NCI-H2107 treated with DMSO at 0.1 percent for 48 hours (cell line): ENCODE data around the gene CATSPER3.

ENCODE experiments used
- DNase-seq: peaks from one replicate; lab custom pipeline; 2025; ENCODE audit not compliant: unreplicated experiment; lab: John Stamatoyannopoulos, UW

Gene CATSPER3

DNA sequence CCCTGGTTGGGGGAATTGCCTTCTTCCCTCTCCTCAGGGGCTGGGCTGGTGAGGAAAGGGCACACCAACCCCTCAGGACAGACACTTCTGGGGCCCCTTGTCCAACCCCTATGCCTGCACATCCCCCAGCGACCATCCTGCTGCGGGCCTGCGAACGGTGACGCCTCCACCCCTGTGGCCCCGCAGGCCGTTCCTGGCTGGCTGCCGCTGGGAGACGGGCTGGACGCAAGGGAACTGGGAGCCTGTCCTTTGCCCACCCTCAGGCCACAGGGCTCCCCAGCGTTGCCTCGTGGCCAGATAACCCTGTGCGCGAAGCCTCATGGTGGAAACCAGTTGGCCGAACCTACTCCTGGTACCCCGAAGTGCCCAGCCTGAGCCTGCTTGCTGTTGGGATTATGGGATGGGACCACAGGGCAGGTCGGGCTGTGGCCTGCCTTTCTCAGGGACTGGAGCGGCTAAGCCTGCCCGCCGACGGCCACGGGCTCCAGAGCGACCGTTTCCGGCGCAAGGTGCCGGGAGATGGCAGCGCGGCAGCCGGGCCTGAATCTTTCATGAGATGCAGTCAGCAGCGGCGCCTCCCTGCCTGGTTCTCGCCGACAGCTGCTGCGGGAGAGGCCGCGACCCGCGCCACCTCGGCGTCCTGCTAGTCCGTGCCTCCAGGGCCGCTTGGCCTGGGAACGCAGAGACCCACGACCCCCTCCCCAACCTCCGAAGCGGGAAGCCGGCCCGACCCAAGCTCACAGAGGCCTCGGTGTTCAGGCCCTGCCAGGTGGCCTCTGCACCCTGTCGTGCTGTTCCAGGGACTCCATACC is 72.8 kb downstream of the CATSPER3 start:
- no peak for DNase-seq

DNA sequence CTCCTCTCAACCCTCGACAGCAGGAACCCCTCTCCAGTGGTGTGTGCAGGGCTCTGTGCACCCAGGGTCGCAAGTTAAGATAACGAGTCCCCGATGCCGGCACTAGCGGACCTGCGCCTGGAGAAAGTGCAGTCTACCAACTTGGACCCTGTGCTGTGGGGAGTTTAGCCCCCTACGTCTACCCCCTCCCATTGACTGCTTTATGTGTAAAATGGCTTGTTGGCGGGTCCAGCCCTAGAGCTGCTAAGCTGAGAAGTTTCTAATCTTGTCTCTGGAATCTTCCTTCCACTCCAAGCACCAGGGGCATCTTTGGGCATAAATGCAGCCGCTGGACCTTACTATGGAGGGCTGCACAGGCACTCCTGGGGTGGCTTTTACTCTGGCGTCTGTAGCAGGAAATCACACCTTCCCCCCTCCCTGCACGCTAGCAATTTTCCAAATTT is 73.5 kb downstream of the CATSPER3 start:
- DNase-seq = no peak

DNA sequence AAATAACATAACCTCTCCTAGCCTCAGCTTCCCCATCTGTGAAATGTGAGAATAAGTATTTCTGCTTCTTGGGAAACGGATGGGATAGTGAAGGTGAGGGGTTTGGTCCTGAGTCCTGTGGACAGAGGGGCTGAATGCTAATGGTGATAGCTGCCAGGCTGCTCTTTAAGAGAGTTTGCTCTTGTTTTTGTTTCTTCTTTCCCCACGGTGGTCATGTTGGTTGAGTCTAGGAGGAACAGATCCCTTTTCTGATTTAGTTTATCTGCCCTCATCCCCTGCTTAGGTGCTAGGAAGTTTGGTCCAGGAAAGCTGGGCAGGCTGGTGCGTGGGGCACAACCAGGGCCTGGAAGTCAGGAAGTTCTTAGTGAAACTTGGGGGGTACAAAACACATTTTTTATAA is 74.0 kb downstream of the CATSPER3 start:
- DNase-seq = no peak

DNA sequence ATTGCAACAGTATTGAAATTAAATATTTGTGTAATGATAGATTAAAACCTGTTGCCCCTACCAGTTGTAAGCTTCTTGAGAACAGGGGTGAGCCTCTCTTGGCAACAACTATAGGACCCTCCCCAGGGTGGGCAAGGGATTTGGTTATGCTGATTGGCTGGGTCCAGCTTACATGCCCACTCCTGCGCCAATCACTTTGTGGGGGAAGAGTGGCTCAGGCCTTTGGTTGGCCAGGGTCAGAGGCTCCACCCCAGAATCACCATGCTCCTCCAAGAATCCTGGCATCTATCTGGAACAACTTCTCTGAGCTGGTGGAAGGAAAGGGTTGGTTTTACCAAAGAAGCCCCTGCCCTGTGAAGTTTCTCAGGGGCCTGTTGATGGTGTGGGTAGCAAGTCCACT is 74.9 kb downstream of the CATSPER3 start:
- no peak for DNase-seq

DNA sequence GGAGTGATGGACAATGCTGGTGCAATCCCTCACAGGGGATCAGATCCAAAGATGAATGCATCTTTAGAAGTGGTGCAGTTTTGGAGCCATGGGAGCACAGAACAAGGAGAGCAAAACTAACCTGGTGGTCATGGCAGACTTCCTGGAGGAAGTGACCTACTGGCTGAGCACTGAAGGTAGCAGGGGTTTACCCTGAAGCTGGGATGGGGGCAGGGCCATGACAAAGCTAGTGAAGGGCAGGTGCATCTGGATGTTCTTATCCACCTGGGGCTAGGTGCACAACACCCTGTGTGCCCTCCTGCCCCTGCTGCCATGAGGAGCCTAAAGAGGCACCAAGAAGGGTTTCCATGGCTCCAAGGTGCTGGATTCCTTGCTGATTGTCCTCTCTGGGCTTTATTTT is 77.8 kb downstream of the CATSPER3 start:
- no peak for DNase-seq

DNA sequence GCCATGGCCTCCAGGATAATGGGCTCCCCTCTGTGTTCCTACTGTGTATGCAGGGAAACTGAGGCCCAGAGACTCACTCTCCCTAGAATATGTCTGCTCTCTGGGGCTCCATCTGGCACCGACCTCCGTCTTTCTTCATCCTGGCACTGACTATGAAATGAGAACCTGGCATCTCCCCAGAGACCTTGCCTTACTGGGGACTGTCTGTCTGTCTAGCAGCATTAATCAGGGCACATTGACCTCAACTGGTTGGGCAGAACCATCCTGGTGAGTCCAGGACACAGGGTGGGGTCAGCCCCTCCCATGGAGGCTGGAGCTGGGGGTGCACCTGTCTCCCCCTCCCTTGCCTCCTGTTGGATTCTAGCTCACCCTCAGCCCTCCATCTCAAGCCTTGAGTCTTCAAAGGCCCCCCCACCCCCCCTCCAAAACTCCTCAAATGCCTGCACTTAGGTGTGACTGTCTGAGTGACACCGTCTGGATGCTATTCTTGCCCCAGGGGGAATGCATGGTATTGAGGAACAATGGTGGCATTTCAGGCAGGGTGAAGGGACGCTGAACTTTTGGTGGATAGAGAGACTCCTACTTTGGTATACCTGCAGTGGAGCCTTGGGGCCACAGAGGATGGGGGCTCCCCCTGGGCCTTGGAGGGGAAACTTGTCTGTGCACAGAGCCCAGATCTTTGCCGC is 79.1 kb downstream of the CATSPER3 start:
- DNase-seq = no peak

DNA sequence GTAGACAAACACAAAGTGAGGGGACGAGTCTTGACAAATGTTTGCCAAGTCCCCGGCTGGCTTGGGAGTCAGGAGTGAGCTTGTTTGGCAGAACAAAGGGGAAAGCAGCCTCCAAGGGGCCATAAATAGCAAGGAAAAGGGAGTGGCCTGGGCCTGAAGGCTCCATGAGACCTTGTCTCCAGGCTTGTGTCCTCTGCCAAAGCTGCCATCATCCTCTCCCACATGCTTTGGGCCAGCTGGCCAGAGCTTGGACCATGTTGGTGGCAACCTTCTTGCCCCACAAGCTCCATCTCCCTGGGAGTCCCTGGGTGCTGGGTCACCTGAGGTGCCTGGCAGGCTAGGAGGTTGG is 79.6 kb downstream of the CATSPER3 start:
- no peak for DNase-seq

DNA sequence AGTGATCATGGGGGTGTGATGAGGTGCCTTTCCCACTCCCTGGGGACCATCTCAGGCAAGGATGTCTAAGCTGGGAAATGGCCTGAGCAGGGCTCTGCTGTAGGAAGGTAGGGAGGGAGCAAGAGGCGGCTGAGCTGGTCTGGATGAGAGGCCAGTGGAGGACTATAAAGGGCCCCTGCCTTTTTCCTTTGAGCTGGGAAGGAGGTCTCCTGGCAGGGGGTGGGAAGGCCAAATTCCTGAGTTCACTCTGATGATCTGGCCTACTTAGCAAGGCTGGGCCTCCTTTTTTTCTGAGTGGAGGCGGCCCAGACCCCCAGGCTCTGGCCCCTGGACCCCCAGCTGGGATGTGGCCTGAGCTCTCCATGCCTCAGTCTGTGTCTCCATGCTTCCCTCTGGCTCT is 80.6 kb downstream of the CATSPER3 start:
- no peak for DNase-seq

DNA sequence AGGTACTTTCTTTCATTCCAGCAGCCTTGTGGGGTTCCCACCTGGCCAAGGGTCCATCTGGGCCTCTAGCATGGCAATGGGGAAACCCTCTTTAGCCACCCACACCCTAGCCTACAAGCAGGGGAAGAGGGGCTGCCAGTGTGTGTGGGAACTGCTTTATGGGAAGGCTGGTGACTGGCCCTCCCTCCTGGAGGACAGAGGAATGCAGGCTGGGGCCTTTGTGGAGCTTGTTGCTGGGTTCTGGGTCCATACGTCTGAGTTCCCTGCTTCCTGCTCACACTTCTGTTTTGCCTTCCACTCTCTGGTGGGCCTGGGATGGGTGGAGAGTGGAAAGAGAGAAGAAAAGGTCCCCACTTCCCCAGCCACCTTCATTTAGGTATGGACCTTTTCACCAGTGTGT is 81.2 kb downstream of the CATSPER3 start:
- no peak for DNase-seq

DNA sequence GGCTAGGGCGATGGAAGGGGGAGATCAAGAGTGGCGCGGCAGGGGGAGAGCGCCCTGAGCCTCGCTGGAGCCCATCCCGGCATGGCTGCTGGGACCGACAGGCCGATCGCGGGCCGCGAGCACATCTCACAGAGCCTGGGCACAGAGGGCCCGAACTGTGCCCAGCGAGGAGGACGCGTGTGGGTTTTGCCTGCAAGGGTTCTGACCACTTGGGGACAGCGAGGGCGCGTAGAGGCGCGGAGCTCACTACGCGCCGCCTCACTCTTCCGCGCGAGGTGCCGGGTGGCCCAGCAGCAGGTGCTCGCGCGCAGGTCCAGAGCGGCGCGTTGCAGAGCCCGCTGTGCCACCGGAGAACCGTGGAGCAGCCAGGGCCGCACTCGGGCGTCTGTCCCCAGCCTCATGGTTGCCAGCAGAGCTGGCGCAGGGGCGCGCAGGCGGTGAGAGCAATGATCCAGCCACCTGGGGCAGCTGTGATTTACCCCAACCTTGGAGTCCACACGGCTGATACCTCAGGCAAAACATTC is 82.6 kb downstream of the CATSPER3 start:
- no peak for DNase-seq

DNA sequence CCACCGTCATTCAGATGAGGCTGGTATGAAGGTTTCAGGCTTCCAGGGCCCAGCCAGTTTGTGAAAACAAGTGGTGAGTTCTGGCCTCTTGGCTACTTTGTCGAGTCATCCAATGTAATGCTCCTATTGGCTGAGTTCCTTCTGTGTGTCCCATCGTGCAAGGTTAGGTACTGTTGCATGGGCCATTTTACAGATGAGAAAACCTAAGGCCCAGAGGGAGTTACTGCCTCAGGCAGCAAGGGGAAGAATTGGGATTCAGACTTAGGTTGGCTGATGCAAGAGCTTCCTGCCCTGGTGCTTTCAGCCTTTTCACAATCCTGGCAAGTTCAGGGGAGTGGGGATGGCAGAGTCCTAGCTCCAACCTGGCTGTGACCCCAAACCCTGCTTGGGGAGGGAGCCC is 83.7 kb downstream of the CATSPER3 start:
- no peak for DNase-seq

DNA sequence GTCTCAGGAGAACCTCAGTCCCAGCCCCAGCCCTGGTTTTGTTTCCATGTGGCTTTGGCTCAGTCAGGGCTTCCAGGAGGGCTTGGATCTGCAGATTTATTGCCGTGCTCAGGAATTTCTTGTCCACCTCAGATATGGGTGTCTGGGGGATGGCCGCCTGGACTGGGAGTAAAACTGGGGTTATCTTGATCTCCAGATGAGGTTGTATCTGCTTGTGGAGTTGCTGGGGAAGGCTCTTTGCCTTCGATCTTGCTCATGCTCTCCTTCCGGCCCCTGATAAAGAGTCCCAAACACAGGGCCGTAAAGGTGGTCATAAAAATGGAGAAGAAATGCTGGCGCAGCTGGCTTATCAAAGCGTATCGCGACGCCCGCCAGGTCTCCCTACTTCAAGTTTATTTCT is 84.2 kb downstream of the CATSPER3 start:
- DNase-seq = no peak

DNA sequence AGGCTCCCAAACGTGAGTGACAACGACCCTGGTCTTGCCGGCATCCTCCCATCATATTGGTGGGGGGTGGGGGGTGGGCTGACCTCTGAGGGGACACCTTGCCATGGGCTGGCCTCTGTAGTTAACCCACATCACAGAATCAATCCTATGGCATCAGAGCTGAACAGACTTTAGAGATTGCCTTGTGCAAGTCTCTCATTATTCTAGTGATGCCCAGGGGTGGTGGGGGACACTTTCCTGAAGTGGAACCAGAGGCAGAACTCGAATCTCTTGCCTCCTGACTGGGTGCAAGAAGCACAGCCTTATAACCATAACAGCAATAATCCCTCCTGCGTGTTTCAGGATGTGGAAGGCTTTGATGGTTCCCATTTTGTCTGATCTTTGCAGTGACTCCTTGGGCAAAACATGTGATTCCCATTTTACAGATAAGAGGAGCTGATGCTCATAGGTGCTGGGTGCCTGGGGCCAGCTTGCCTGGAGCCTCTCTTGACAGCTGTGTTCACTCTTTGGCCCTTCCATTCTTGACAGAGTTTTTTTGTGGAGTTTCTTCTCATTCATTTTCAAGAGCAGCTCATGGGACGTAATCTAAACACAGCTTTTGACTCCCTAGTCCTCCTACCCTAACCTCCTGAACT is 84.9 kb downstream of the CATSPER3 start:
- DNase-seq = no peak

DNA sequence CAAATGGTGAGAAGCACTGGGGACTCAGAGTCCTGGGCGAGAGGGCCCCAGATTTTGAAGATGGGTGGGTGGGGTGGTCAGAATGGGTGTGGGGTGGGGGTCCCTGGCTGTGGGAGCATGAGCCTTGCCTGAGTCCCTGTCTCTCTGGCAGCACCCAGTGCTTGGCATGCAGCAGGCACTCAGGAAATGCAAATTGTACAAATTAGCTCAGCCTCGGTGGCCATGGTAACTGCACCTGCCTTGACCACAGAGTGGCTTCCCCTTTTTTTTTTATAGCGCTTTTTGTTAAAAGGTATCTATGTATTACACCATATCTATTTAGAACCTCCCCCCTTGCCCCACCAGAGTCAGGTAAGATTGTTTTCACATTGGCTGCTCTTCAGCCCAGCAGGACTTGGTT is 85.6 kb downstream of the CATSPER3 start:
- peak; percentile 63 for DNase-seq

DNA sequence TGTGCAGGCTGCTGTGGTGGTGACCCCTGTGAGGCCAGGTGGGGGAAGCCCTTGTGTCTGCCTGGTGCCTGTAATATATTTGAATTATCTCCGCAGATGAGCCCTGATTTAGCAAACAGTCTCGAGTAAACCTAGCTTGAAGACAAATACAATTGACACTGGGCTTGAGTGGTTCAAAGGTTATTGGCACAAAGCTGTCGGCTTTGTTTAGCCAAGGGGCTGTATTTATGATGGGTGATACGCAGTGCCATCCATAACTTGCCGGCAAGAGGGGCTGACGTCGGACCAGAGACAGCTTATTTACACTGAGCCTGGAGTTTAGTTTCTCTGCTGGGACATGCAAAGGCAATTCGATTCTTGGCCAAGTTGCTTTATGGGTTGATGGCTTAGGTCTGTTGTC is 86.3 kb downstream of the CATSPER3 start:
- DNase-seq = no peak

DNA sequence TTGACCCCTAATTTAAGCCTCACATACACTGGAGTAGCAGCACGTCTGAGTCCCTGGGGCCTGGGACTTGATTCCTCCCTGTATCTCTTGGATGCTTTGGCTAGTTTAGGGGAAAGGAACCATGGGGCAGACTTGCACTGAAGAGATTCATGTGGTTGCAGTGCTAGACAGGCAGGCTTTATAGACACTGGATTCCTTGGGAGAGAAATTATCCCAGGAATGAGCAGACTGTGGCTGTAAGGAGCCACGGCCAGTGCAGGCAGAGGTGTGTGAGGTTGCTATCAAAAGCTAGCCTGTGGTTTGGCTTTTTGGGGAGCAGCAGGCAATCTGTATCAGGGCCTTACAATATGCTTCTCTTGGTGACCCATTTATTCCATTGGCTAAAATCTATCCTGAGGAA is 86.8 kb downstream of the CATSPER3 start:
- no peak for DNase-seq

DNA sequence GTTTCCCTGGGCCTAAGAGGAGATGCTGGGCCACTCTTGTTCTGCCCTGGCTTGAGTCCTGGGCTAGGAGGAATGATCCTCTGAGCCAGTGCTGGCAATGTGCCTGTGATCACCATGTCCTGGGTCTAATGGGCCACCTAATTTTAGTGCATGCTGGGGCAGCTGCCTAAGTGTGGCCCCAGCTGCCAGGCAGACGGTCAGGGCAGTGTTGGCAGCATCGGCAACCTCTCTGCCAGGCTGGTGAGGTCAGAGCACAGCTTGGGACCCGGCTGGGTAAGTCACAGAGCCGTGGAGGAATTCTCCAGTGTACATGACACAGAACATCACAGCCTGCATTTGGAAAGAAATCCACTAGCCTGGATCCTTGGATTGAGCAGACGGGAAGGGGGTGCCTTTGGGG is 87.7 kb downstream of the CATSPER3 start:
- DNase-seq = no peak

DNA sequence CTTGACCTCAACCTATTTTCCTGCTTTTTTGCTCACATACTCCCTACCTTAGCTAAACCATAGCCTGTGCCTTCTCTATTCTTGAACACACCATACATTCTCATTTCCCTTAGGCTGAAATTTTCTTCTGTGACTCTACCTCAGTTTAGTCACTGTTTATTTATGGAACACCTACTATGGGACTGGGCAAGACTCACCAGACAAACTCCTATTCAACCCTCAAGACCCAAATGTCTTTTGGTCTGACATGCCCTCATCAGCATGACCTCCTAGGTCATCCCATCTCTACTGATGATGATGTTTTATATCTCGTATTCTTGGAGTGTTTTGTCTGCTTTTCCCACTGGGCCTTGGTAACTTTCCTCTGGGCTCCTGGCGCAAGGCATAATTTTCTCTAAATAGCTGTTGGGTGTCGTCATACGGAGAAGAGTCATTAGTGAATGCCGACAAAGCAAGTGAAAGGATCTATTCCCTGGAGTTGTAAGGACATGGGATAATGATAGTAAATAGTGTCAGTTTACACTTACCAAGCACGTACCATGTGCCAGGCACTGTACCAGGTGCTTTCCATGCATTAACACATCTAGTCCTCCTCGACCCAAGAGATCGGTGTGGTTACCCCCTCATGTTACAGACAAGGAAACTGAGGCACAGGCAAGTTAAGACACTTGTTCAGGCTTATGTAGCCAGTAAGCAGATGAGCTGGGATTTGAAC is 88.8 kb downstream of the CATSPER3 start:
- DNase-seq = no peak

DNA sequence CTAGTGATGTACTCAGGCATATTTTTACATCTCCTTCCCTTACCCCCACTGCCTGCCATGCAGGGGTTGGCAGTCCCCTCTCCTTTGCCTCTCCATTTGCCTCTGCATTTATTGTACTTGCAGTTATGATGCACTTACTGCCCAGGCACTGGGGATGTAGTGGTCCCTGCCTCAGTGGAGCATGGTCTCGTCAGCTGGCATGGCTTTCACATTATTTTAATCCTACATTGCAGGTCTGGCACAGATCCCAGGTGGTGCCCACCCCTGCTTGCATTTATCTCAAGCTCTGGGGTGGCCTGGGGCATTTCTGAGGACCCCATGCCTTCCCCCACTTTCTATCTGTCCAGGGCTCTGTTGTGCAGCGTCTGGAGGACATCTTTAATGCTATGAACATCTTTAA is 89.5 kb downstream of the CATSPER3 start:
- DNase-seq = no peak

DNA sequence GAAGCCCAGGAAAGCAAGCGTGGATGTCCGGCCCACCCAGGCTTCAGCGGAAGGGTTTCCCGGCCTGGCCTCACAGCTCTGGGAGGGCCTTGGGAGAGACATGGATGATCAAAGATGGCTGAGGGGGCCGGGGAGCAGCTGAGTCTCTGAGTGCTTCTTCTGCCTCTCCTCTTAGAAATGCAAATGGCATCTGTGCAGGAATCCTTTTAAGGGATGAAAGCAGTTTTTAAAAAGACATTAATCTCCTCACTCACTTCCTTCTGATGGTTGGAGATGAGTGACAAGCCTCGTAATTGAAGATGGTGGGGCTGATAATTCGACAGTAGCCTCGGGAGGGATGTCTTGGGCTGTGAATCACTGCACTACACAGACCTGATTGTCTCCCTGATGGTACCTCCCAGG is 90.6 kb downstream of the CATSPER3 start:
- no peak for DNase-seq
